Upper lobe of right lung (tissue), 1 donor: Measurements from ENCODE around the gene ZNF276. TPM values are rescaled to one million over a fixed set of nuclear protein-coding genes. Genes with fewer than 3 reads are reported as not detected.

Experiments used
- ATAC-seq: fragments of 200-7000 bp; cut with Tn5 transposase; one replicate; pipeline ENCODE4 v1.9.1; 2020; ENCODE audit warnings: mild to moderate bottlenecking, moderate library complexity
- DNase-seq: peaks from one replicate; pipeline ENCODE4 v3.0.0-alpha.2; 2020
- H3K27ac ChIP-seq: fragments of 200-600 bp; one replicate; pipeline ENCODE4 v1.8.0; 2022
- H3K27me3 ChIP-seq: fragments of 200-600 bp; one replicate; pipeline ENCODE4 v1.8.0; 2022; ENCODE audit warnings: mild to moderate bottlenecking
- H3K36me3 ChIP-seq: fragments of 200-600 bp; one replicate; pipeline ENCODE4 v1.8.0; 2022
- H3K4me1 ChIP-seq: fragments of 200-600 bp; one replicate; pipeline ENCODE4 v1.8.0; 2022
- H3K4me3 ChIP-seq: fragments of 200-600 bp; one replicate; pipeline ENCODE4 v1.8.0; 2022; ENCODE audit warnings: mild to moderate bottlenecking
- H3K9me3 ChIP-seq: fragments of 200-600 bp; one replicate; pipeline ENCODE4 v1.8.0; 2022
- intact Hi-C: fragments of 100-400 bp; cut with DNase I; formaldehyde crosslinking; loops from one replicate; pipeline ENCODE4 v1.11.0; 2022
- total RNA-seq: library from RNA; stranded (reverse); fragmentation: NEBNext Ultra II Directional; extraction: Animal tissue kit (Norgen Biotek cat#: 25700); gene quantifications from one replicate; pipeline ENCODE4 v1.2.1, GENCODE V29; 2021
- TF ChIP-seq, protein P1 (sequence below): fragments of 200-600 bp; IDR thresholded peaks from one replicate; pipeline ENCODE4 v1.8.0; 2022; ENCODE audit warnings: antibody characterized with exemption
- donor health status: DM: no; HTN: yes; CAD: no; lungs with severe emphysema.

Gene ZNF276
- total RNA-seq, 1 donor from 2014 or later: 35.8 TPM

DNA sequence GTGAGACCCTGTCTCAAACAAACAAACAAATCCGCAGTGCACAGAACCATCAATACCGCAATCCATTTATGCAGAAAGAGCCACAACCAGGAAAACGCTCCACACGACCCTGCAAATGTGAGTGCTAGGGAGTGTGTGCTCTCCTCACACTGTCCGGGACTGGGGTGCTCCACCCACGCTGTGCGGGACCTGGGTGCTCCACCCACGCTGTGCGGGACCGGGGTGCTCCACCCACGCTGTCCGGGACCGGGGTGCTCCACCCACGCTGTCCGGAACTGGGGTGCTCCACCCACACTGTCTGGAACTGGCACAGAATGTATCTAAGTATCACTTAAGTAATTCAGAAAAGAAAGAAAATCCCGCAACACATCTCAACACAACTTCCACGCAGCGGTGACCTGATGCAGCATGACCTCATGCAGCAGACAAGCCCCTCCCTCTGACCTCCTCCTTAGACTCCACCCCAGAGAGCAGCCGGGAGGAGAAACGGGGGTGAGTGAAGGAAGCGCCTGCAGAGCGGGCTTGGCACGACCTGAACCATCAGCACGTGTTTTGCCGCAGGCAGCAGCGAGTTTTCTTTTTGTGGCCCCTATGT, 38.5 kb downstream of the ZNF276 start:
- Histone ChIP-seq H3K4me1 (no peaks in the 10 kb centered on the region), H3K36me3 (no peaks in the 10 kb centered on the region), H3K9me3 (no peaks in the 10 kb centered on the region), H3K4me3 (no peak overlapping the region), H3K27ac (no peak overlapping the region), H3K27me3 (no peaks in the 10 kb centered on the region)
- TF ChIP-seq, protein P1, sequence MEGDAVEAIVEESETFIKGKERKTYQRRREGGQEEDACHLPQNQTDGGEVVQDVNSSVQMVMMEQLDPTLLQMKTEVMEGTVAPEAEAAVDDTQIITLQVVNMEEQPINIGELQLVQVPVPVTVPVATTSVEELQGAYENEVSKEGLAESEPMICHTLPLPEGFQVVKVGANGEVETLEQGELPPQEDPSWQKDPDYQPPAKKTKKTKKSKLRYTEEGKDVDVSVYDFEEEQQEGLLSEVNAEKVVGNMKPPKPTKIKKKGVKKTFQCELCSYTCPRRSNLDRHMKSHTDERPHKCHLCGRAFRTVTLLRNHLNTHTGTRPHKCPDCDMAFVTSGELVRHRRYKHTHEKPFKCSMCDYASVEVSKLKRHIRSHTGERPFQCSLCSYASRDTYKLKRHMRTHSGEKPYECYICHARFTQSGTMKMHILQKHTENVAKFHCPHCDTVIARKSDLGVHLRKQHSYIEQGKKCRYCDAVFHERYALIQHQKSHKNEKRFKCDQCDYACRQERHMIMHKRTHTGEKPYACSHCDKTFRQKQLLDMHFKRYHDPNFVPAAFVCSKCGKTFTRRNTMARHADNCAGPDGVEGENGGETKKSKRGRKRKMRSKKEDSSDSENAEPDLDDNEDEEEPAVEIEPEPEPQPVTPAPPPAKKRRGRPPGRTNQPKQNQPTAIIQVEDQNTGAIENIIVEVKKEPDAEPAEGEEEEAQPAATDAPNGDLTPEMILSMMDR: no peak
- no peak for DNase-seq
- intact Hi-C loops: loop anchor here (5.0 kb wide), 1 partner anchor 177 kb away; no protein-coding TSS in a partner anchor
- peak; percentile 46 for ATAC-seq

DNA sequence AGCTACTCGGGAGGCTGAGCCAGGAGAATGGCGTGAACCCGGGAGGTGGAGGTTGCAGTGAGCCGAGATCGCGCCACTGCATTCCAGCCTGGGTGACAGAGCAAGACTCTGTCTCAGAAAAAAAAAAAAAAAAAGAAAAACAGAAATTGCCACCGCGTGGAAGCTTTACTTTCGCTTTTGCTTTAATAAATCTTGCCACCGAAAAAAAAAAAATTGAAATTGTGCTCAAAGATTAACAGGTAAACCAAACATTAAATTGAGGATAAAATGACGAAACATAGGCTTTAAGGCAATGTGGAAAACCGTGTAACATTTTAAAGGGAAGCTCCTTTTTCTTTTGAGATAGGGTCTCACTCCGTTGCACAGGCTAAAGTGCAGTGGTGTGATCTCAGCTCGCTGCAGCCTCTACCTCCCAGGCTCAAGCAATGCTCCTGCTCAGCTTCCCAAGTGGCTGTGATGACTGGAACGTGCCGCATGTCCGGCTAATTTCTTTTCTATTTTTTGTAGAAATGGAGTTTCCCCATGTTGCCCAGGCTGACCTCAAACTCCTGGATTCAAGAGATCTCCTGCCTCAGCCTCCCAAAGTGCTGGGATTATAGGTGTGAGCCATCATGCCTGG, 40.1 kb downstream of the ZNF276 start:
- H3K27ac ChIP-seq: peak overlapping the region; percentile 51
- H3K9me3 ChIP-seq: no peaks in the 10 kb centered on the region
- no peaks in the 10 kb centered on the region for H3K4me1 ChIP-seq
- TF ChIP-seq, protein P1: no peak
- peak overlapping the region; percentile 31 for H3K4me3 ChIP-seq
- ATAC-seq (no peak), DNase-seq (no peak)
- H3K36me3 ChIP-seq: no peaks in the 10 kb centered on the region
- intact Hi-C loops: no loop called here
- no peaks in the 10 kb centered on the region for H3K27me3 ChIP-seq

DNA sequence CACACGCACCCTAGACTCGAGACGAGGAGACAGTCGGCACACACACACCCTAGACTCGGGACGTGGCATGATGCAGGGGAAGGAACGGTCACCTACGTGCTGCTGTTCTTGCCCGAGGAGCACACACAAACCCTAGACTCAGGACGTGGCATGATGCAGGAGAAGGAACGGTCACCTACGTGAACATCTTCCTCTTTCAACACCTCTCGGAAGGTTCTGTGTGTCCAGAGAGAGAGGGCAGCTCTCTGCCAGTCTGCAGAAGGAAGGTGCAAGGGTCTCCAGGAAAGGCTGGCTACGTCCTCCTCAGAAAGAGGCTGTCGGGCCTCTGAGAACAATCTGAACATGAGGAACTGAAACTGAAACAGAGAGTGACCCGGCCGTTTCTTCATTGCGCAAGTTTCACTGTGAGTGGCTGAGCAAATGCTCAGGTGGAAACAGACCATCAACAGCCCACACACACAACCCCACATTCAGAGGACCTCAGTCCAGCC, 43.4 kb downstream of the ZNF276 start:
- intact Hi-C loops: no loop called here
- TF ChIP-seq, protein P1: no peak

DNA sequence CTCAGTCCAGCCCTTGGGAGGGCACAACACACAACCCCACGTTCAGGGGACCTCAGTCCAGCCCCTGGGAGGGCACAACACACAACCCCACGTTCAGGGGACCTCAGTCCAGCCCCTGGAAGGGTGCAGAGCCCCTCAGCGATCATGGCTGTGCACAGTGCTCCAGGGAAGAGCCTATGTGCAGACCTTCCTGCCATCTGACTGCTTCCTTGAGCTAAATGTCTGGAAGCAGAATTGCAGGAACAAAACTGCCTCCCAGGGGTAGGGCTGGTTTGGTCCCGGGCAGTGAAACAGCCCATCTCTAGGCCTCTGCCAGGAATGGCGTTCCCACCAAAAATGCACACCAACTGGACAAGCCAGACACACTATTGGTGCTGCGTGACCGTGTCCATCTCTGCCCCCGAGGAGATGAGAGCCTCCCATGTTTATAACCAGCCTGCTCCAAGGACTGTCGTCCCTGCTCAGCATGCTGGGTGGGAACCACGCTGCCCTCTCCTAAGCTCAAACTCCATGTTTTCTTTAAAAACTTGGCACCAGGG, 44.0 kb downstream of the ZNF276 start:
- no peaks in the 10 kb centered on the region for H3K4me1 ChIP-seq
- H3K9me3 ChIP-seq: no peaks in the 10 kb centered on the region
- peak overlapping the region; percentile 83 for H3K27ac ChIP-seq
- H3K4me3 ChIP-seq: peak overlapping the region; percentile 49
- peak; percentile 17 for ATAC-seq
- H3K27me3 ChIP-seq: no peaks in the 10 kb centered on the region
- intact Hi-C loops: no loop called here
- DNase-seq: no peak
- TF ChIP-seq, protein P1: no peak
- no peaks in the 10 kb centered on the region for H3K36me3 ChIP-seq

More for the DNA sequence above, 43.4 kb downstream of the ZNF276 start:
- H3K4me1 ChIP-seq: no peaks in the 10 kb centered on the region
- no peaks in the 10 kb centered on the region for H3K36me3 ChIP-seq
- peak; percentile 75 for DNase-seq
- H3K27me3 ChIP-seq: no peaks in the 10 kb centered on the region
- H3K27ac ChIP-seq: peak overlapping the region; percentile 83
- ATAC-seq: peak; percentile 92
- H3K9me3 ChIP-seq: no peaks in the 10 kb centered on the region
- H3K4me3 ChIP-seq: peak overlapping the region; percentile 49

DNA sequence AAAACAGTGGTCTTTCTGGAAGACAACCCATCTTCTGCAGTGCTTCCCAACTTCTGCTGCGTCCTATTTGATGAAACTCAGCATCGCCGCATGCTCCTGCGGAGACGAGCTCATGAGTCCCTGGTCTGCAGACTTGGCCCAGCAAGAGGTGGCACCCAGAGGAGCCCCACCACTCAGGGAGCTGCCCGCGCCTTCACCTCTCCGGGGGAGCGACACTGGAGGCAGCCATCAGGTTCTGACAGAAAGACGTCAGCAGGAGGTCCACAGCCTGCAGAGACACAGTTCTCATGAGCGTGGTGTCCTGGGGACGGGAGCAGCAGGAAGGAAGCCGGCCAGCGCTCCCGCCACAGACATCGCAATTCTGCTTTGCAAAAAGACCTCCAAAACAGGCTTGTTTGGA, 49.0 kb downstream of the ZNF276 start:
- ATAC-seq (no peak), DNase-seq (no peak)
- TF ChIP-seq, protein P1: no peak
- intact Hi-C loops: no loop called here
- H3K9me3 ChIP-seq: no peaks in the 10 kb centered on the region
- no peaks in the 10 kb centered on the region for H3K36me3 ChIP-seq
- H3K27ac ChIP-seq: no peak overlapping the region
- no peak overlapping the region for H3K4me3 ChIP-seq
- no peaks in the 10 kb centered on the region for H3K4me1 ChIP-seq
- no peaks in the 10 kb centered on the region for H3K27me3 ChIP-seq
